ENCODE results near the gene TNFAIP6. TPM values are rescaled to one million over a fixed set of nuclear protein-coding genes. Genes with fewer than 3 reads are reported as not detected.

Gene TNFAIP6
- total RNA-seq, 2 experiments from 2014 or later, result not detected

DNA sequence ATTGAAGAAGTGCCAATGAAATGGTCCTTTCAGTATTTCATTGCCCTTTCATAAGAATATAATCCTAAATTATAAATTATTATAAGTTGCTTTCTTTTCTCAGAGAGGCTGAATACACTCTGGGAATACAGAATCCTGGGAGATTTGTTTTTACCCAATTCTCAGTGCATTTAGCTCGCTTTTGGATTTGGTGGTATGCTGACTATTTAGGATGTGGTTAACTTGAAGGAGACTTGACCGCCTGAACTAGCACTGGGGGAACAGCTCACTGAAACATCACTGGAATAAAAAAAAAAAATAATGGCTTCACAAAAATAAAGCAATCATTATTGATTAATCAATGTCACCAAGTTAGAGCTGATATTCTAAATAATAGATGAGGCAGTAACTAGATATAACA, 10.2 kb downstream of the TNFAIP6 start:
- no peaks in the 10 kb centered on the region for H3K9me2 ChIP-seq (ENCODE audit: insufficient read depth, low read length)
- H3K4me1 ChIP-seq (ENCODE audit: insufficient read depth, low read length, poor library complexity, severe bottlenecking), result no peaks in the 10 kb centered on the region
- H3K4me2 ChIP-seq (ENCODE audit: low read length), result no peak overlapping the region
- H3K9me3 ChIP-seq (ENCODE audit: low read length), result no peaks in the 10 kb centered on the region
- H3K4me3 ChIP-seq (ENCODE audit: low read depth, low read length, poor library complexity, severe bottlenecking), result no peak overlapping the region
- CTCF ChIA-PET (ENCODE audit: unreplicated experiment), result no interaction called here
- intact Hi-C loops (cut with micrococcal nuclease; ENCODE audit: unreplicated experiment), result no loop called here
- H3K79me2 ChIP-seq (ENCODE audit: insufficient read depth, low read depth, low read length), result no peaks in the 10 kb centered on the region
- POLR2A ChIA-PET, result interaction anchor here (1.0 kb wide), 1 partner anchor 11 kb away, joined by 4 read pairs; no protein-coding TSS in a partner anchor
- H3K27ac ChIP-seq (ENCODE audit: low read depth, low read length, poor library complexity, severe bottlenecking), result no peak overlapping the region
- no peaks in the 10 kb centered on the region for H4K20me1 ChIP-seq (ENCODE audit: insufficient read depth, low read length)
- H2AFZ ChIP-seq (ENCODE audit: low read length), result no peak overlapping the region
- BruUV-seq (replicated peaks), result no TSS peak
- DNase-seq (ENCODE audit: low spot score), result no peak
- TF ChIP-seq CTCF (conservative IDR thresholded peaks at IDR 0.05; ENCODE audit: low read length) (no peak), EZH2phosphoT487 (IDR thresholded peaks at IDR 0.05; ENCODE audit: borderline replicate concordance, low read depth, low read length) (no peak)
- no peaks in the 10 kb centered on the region for H3K36me3 ChIP-seq (ENCODE audit: insufficient read depth, low read length)

GRCh38 chr2:151374436-151374835, 17.0 kb downstream of the TNFAIP6 start:
- H4K20me1 ChIP-seq (ENCODE audit: insufficient read depth, low read length), result no peaks in the 10 kb centered on the region
- TF ChIP-seq EZH2phosphoT487 (IDR thresholded peaks at IDR 0.05; ENCODE audit: borderline replicate concordance, low read depth, low read length), result no peak
- no peaks in the 10 kb centered on the region for H3K9me3 ChIP-seq (ENCODE audit: low read length)
- POLR2A ChIA-PET, result no interaction called here
- no TSS peak for BruUV-seq (replicated peaks)
- no peak for DNase-seq (ENCODE audit: low spot score)
- H3K27ac ChIP-seq (ENCODE audit: low read depth, low read length, poor library complexity, severe bottlenecking), result no peak overlapping the region
- intact Hi-C loops (cut with micrococcal nuclease; ENCODE audit: unreplicated experiment), result no loop called here
- H3K4me1 ChIP-seq (ENCODE audit: insufficient read depth, low read length, poor library complexity, severe bottlenecking), result no peaks in the 10 kb centered on the region
- no peak overlapping the region for H3K4me2 ChIP-seq (ENCODE audit: low read length)
- H3K36me3 ChIP-seq (ENCODE audit: insufficient read depth, low read length), result no peaks in the 10 kb centered on the region
- H2AFZ ChIP-seq (ENCODE audit: low read length), result no peak overlapping the region
- no peaks in the 10 kb centered on the region for H3K79me2 ChIP-seq (ENCODE audit: insufficient read depth, low read depth, low read length)
- H3K4me3 ChIP-seq (ENCODE audit: low read depth, low read length, poor library complexity, severe bottlenecking), result no peak overlapping the region
- no peaks in the 10 kb centered on the region for H3K9me2 ChIP-seq (ENCODE audit: insufficient read depth, low read length)
- CTCF ChIA-PET (ENCODE audit: unreplicated experiment), result no interaction called here

- BruUV-seq (replicated peaks), result no TSS peak
- no peak for DNase-seq (ENCODE audit: low spot score)
- no peaks in the 10 kb centered on the region for H3K9me2 ChIP-seq (ENCODE audit: insufficient read depth, low read length)
- H4K20me1 ChIP-seq (ENCODE audit: insufficient read depth, low read length), result no peaks in the 10 kb centered on the region
- POLR2A ChIA-PET, result interaction anchor here (0.8 kb wide), 1 partner anchor 65 kb away, joined by 3 read pairs; no protein-coding TSS in a partner anchor
- H3K79me2 ChIP-seq (ENCODE audit: insufficient read depth, low read depth, low read length), result no peaks in the 10 kb centered on the region
- H3K36me3 ChIP-seq (ENCODE audit: insufficient read depth, low read length), result no peaks in the 10 kb centered on the region
- CTCF ChIA-PET (ENCODE audit: unreplicated experiment), result no interaction called here
- no peak overlapping the region for H3K4me3 ChIP-seq (ENCODE audit: low read depth, low read length, poor library complexity, severe bottlenecking)
- intact Hi-C loops (cut with micrococcal nuclease; ENCODE audit: unreplicated experiment), result no loop called here
- H3K27ac ChIP-seq (ENCODE audit: low read depth, low read length, poor library complexity, severe bottlenecking), result no peak overlapping the region
- no peak overlapping the region for H3K4me2 ChIP-seq (ENCODE audit: low read length)
- no peaks in the 10 kb centered on the region for H3K4me1 ChIP-seq (ENCODE audit: insufficient read depth, low read length, poor library complexity, severe bottlenecking)
- H2AFZ ChIP-seq (ENCODE audit: low read length), result no peak overlapping the region
- no peaks in the 10 kb centered on the region for H3K9me3 ChIP-seq (ENCODE audit: low read length)
- no peak for TF ChIP-seq EZH2phosphoT487 (IDR thresholded peaks at IDR 0.05; ENCODE audit: borderline replicate concordance, low read depth, low read length)
- no peak for TF ChIP-seq CTCF (conservative IDR thresholded peaks at IDR 0.05; ENCODE audit: low read length)
Observed at GRCh38 chr2:151379169-151379568, 21.8 kb downstream of the TNFAIP6 start.

All from OCI-LY7 (cell line).